H9 (cell line): ENCODE data around the gene FLVCR1. TPM values are rescaled to one million over a fixed set of nuclear protein-coding genes. Genes with fewer than 3 reads are reported as not detected.

Experiments
- DNase-seq: peaks from one replicate; pipeline ENCODE4 v3.0.0-alpha.2; 2017
- H2AFZ ChIP-seq: one replicate; pipeline ENCODE4 v1.6.1; 2013; ENCODE audit warnings: mild to moderate bottlenecking, low read length, control low read depth, moderate library complexity
- H2AK5ac ChIP-seq: 2 replicates; pipeline ENCODE4 v1.6.1; 2013; ENCODE audit warnings: low read length, control low read depth, mixed read lengths; ENCODE audit not compliant: insufficient read length
- H2BK120ac ChIP-seq: one replicate; pipeline ENCODE4 v1.6.1; 2013; ENCODE audit warnings: low read depth, mild to moderate bottlenecking, low read length, control low read depth, inconsistent platforms; ENCODE audit not compliant: poor library complexity, severe bottlenecking
- H2BK12ac ChIP-seq: 2 replicates; pipeline ENCODE4 v1.6.1; 2013; ENCODE audit warnings: low read length, control low read depth, mixed read lengths, low read depth; ENCODE audit not compliant: insufficient read length
- H2BK15ac ChIP-seq: 2 replicates; pipeline ENCODE4 v1.6.1; 2013; ENCODE audit warnings: low read depth, low read length, control low read depth
- H2BK20ac ChIP-seq: one replicate; pipeline ENCODE4 v1.6.1; 2013; ENCODE audit warnings: low read depth, mild to moderate bottlenecking, low read length, control low read depth, inconsistent platforms; ENCODE audit not compliant: poor library complexity, severe bottlenecking
- H2BK5ac ChIP-seq: 2 replicates; pipeline ENCODE4 v1.6.1; 2013; ENCODE audit warnings: low read length, control low read depth, mixed read lengths; ENCODE audit not compliant: insufficient read length
- H3K14ac ChIP-seq: 2 replicates; pipeline ENCODE4 v1.6.1; 2013; ENCODE audit warnings: low read length, control low read depth; ENCODE audit not compliant: insufficient read depth
- H3K18ac ChIP-seq: 2 replicates; pipeline ENCODE4 v1.6.1; 2013; ENCODE audit warnings: low read depth, mild to moderate bottlenecking, mixed read lengths, low read length, control low read depth; ENCODE audit not compliant: insufficient read length
- H3K23ac ChIP-seq: 2 replicates; pipeline ENCODE4 v1.6.1; 2013; ENCODE audit warnings: low read length, control low read depth, mixed read lengths, low read depth; ENCODE audit not compliant: insufficient read length
- H3K23me2 ChIP-seq: 2 replicates; pipeline ENCODE4 v1.6.1; 2013; ENCODE audit warnings: low read depth, mild to moderate bottlenecking, mixed read lengths, low read length, control low read depth; ENCODE audit not compliant: insufficient read length, poor library complexity, severe bottlenecking
- H3K27ac ChIP-seq: 2 replicates; pipeline ENCODE4 v1.5.1; 2013; ENCODE audit warnings: low read length, control low read depth, mixed read lengths, low read depth; ENCODE audit not compliant: insufficient read length
- H3K27me3 ChIP-seq: 2 replicates; pipeline ENCODE4 v1.6.1; 2013; ENCODE audit warnings: low read length, control low read depth, inconsistent platforms; ENCODE audit not compliant: insufficient read depth
- H3K4ac ChIP-seq: 2 replicates; pipeline ENCODE4 v1.6.1; 2013; ENCODE audit warnings: low read depth, mild to moderate bottlenecking, control low read depth, inconsistent platforms, low read length, moderate library complexity
- H3K4me1 ChIP-seq: 2 replicates; pipeline ENCODE4 v1.6.1; 2013; ENCODE audit warnings: low read length, control low read depth, inconsistent platforms; ENCODE audit not compliant: insufficient read depth
- H3K4me2 ChIP-seq: 2 replicates; pipeline ENCODE4 v1.6.1; 2013; ENCODE audit warnings: low read length, control low read depth, mixed read lengths; ENCODE audit not compliant: insufficient read length, insufficient read depth
- H3K56ac ChIP-seq: 2 replicates; pipeline ENCODE4 v1.6.1; 2013; ENCODE audit warnings: low read depth, mild to moderate bottlenecking, mixed read lengths, low read length, control low read depth; ENCODE audit not compliant: insufficient read length
- H3K79me1 ChIP-seq: 2 replicates; pipeline ENCODE4 v1.6.1; 2013; ENCODE audit warnings: low read depth, mild to moderate bottlenecking, moderate library complexity, low read length, control low read depth, inconsistent platforms; ENCODE audit not compliant: insufficient read depth, poor library complexity, severe bottlenecking
- H3K79me2 ChIP-seq: 2 replicates; pipeline ENCODE4 v1.6.1; 2013; ENCODE audit warnings: low read length, control low read depth, inconsistent platforms; ENCODE audit not compliant: insufficient read depth
- H3K9ac ChIP-seq: 2 replicates; pipeline ENCODE4 v1.6.1; 2013; ENCODE audit warnings: low read length, control low read depth, mixed read lengths; ENCODE audit not compliant: insufficient read length; ENCODE audit errors: extremely low read depth
- H3K9me3 ChIP-seq: one replicate; pipeline ENCODE4 v1.6.1; 2013; ENCODE audit warnings: low read depth, low read length, inconsistent platforms; ENCODE audit not compliant: control insufficient read depth
- H3T11ph ChIP-seq: one replicate; pipeline ENCODE4 v1.6.1; 2013; ENCODE audit warnings: mild to moderate bottlenecking, low read length, control low read depth, inconsistent platforms
- H4K20me1 ChIP-seq: one replicate; pipeline ENCODE4 v1.6.1; 2013; ENCODE audit not compliant: control insufficient read depth, insufficient read length, insufficient read depth
- H4K5ac ChIP-seq: 2 replicates; pipeline ENCODE4 v1.6.1; 2013; ENCODE audit warnings: low read depth, mild to moderate bottlenecking, mixed read lengths, low read length, control low read depth; ENCODE audit not compliant: insufficient read length
- H4K8ac ChIP-seq: replicated peaks from 2 replicates; pipeline ENCODE4 v1.6.1; 2013; ENCODE audit warnings: low read length, control low read depth, mixed read lengths, low read depth; ENCODE audit not compliant: insufficient read length
- H4K91ac ChIP-seq: 2 replicates; pipeline ENCODE4 v1.6.1; 2013; ENCODE audit warnings: low read depth, mild to moderate bottlenecking, moderate library complexity, mixed read lengths, low read length, control low read depth; ENCODE audit not compliant: insufficient read length
- H3K27ac Mint-ChIP-seq, 3 experiments: 2 replicates in 2 of 3; 3 replicates in 1 of 3; pipeline ENCODE4 v1.8.0; 2020 to 2021; ENCODE audit warnings: mixed read lengths in 3 of 3, mild to moderate bottlenecking in 1 of 3, moderate library complexity in 1 of 3
- H3K27me3 Mint-ChIP-seq: 2 replicates; pipeline ENCODE4 v1.8.0; 2021; ENCODE audit warnings: low read depth, mild to moderate bottlenecking, moderate library complexity, mixed read lengths
- H3K36me3 Mint-ChIP-seq, 3 experiments: 2 replicates in 2 of 3; 3 replicates in 1 of 3; pipeline ENCODE4 v1.8.0; 2020 to 2021; ENCODE audit warnings: low read depth in 3 of 3, mixed read lengths in 3 of 3; ENCODE audit not compliant: insufficient read depth in 1 of 3
- H3K4me1 Mint-ChIP-seq, 2 experiments: 2 replicates each; pipeline ENCODE4 v1.8.0; 2020; ENCODE audit warnings: mixed read lengths in 2 of 2
- H3K4me3 Mint-ChIP-seq, 2 experiments: 2 replicates in 1 of 2; 3 replicates in 1 of 2; pipeline ENCODE4 v1.8.0; 2020 to 2021; ENCODE audit warnings: mild to moderate bottlenecking in 2 of 2, mixed read lengths in 2 of 2, moderate library complexity in 1 of 2
- H3K9me3 Mint-ChIP-seq, 2 experiments: 2 replicates in 1 of 2; 3 replicates in 1 of 2; pipeline ENCODE4 v1.8.0; 2020; ENCODE audit warnings: mild to moderate bottlenecking in 2 of 2, mixed read lengths in 2 of 2, moderate library complexity in 1 of 2
- CTCF ChIP-seq: fragments of 200-600 bp; sonication (generic); conservative IDR thresholded peaks from 3 replicates; pipeline ENCODE4 v1.8.0; 2021; ENCODE audit warnings: antibody characterized with exemption, mild to moderate bottlenecking
- WGBS: extraction: QIAGEN DNeasy Blood & Tissue Kit; methylation state at CpG from one replicate; pipeline ENCODE4 v1.1.7; 2013; ENCODE audit warnings: missing lambda C conversion rate, low lambda C conversion rate, mixed read lengths; ENCODE audit not compliant: insufficient read length; ENCODE audit errors: extremely low coverage; 5-methylcytosine and 5-hydroxymethylcytosine counted together
- total RNA-seq: library from RNA; stranded (reverse); gene quantifications from 2 replicates; pipeline ENCODE4 v1.2.1, GENCODE V29; 2021

FLVCR1 gene
- total RNA-seq, 1 experiment from 2014 or later, result 55.2 TPM

DNA sequence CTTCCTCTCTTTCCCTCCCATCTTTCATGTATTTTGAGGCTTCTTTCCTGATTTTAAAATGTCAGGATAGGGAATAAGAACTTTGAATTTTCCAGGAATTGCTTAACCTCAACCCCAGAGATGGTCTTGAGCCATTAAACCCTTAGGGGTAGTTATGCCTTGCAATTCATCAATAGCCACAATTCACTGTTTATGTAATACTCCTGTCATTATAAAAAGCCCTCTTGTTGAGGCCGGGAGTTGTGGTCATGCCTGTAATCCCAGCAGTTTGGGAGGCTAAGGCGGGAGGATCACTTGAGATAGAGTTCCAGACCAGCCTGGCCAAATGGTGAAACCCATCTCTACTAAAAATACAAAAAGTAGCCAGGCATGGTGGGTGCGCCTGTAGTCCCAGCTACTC, 35.1 kb upstream of the FLVCR1 start:
- TF ChIP-seq CTCF, result no peak
- H2AFZ ChIP-seq, result no peak overlapping the region
- Mint-ChIP-seq H3K9me3 (peaks cover 20 to 30% of the 10 kb centered on the region in 2 experiments), H3K36me3 (peaks cover 17 to 26% (median 18%) of the 10 kb centered on the region in 3 experiments), H3K4me1 (peaks cover 4 to 8% of the 10 kb centered on the region in 2 experiments), H3K4me3 (no peak overlapping the region), H3K27me3 (no peaks in the 10 kb centered on the region; the same call in none of the 2 replicates), H3K27ac (no peak overlapping the region)
- H3K56ac ChIP-seq, result no peak overlapping the region
- no peak for DNase-seq
- H3K14ac ChIP-seq, result no peak overlapping the region
- H3K23me2 ChIP-seq, result no peaks in the 10 kb centered on the region
- H3K79me2 ChIP-seq, result no peaks in the 10 kb centered on the region
- no peak overlapping the region for H2BK15ac ChIP-seq
- no peak overlapping the region for H2AK5ac ChIP-seq
- no peak overlapping the region for H2BK5ac ChIP-seq
- H3K9me3 ChIP-seq, result peaks cover 10% of the 10 kb centered on the region
- H4K20me1 ChIP-seq, result no peaks in the 10 kb centered on the region
- no peak overlapping the region for H3K9ac ChIP-seq
- no peaks in the 10 kb centered on the region for H3K79me1 ChIP-seq
- H4K5ac ChIP-seq, result no peak overlapping the region
- no peak overlapping the region for H2BK120ac ChIP-seq
- H4K8ac ChIP-seq, result no peak overlapping the region
- no peaks in the 10 kb centered on the region; the same call in 1 of the 2 replicates for H3K4me1 ChIP-seq
- no peak overlapping the region for H2BK12ac ChIP-seq
- no CpG with 5 or more reads among the region's 3 CpGs for WGBS
- H4K91ac ChIP-seq, result no peak overlapping the region
- H3K4me2 ChIP-seq, result no peak overlapping the region
- no peak overlapping the region for H3K27ac ChIP-seq
- H3K27me3 ChIP-seq, result no peaks in the 10 kb centered on the region
- no peak overlapping the region for H3K23ac ChIP-seq
- no peak overlapping the region for H3K4ac ChIP-seq
- no peak overlapping the region for H2BK20ac ChIP-seq
- H3T11ph ChIP-seq, result no peak overlapping the region
- no peak overlapping the region for H3K18ac ChIP-seq
